HepG2 (cell line): ENCODE data around the gene ZNF22. TPM values are rescaled to one million over a fixed set of nuclear protein-coding genes. Genes with fewer than 3 reads are reported as not detected.

Experiments
- ARNT2 ChIP-seq: sonication (generic); formaldehyde crosslinking; IDR thresholded peaks from 2 replicates; pipeline ENCODE4 v1.8.0; 2022; ENCODE audit warnings: mild to moderate bottlenecking, low read depth, missing genetic modification reagents, moderate library complexity
- DNMT1 ChIP-seq: sonication (generic); formaldehyde crosslinking; IDR thresholded peaks from 2 replicates; pipeline ENCODE4 v1.5.1; 2020; ENCODE audit warnings: mild to moderate bottlenecking, missing genetic modification reagents
- DNMT3B ChIP-seq: conservative IDR thresholded peaks from 2 replicates; pipeline ENCODE4 v1.6.1; 2016; ENCODE audit warnings: missing biosample characterization, control low read depth
- FOSL2 ChIP-seq: sonication (generic); formaldehyde crosslinking; IDR thresholded peaks from 2 replicates; pipeline ENCODE4 v1.4.0; 2020; ENCODE audit warnings: missing genetic modification reagents
- HNF4A ChIP-seq: sonication (generic); formaldehyde crosslinking; IDR thresholded peaks from 2 replicates; pipeline ENCODE4 v1.4.0; 2020; ENCODE audit warnings: missing genetic modification reagents
- MBNL3 ChIP-seq: fragments of 250-450 bp; sonication (Bioruptor Pico); conservative IDR thresholded peaks from 2 replicates; pipeline ENCODE4 v1.8.0; 2022; ENCODE audit warnings: mild to moderate bottlenecking, inconsistent platforms
- NAIF1 ChIP-seq: sonication (generic); formaldehyde crosslinking; IDR thresholded peaks from 2 replicates; pipeline ENCODE4 v1.5.0; 2020; ENCODE audit warnings: mild to moderate bottlenecking, missing genetic modification reagents, borderline replicate concordance
- POLR2A ChIP-seq, 2 experiments: IDR thresholded peaks; 2 replicates each; pipeline ENCODE4 v1.6.1; 2011; ENCODE audit warnings: low read depth in 2 of 2, low read length in 2 of 2, mild to moderate bottlenecking in 1 of 2, moderate library complexity in 1 of 2; ENCODE audit not compliant: insufficient read depth in 1 of 2
- PRMT3 ChIP-seq: sonication (generic); formaldehyde crosslinking; IDR thresholded peaks from 2 replicates; pipeline ENCODE4 v1.8.1; 2022; ENCODE audit warnings: low read depth, mild to moderate bottlenecking, moderate library complexity, missing genetic modification reagents, borderline replicate concordance
- RARA ChIP-seq: IDR thresholded peaks from 2 replicates; pipeline ENCODE4 v1.6.1; 2016; ENCODE audit warnings: missing genetic modification reagents, missing compliant biosample characterization
- SMAD1 ChIP-seq: sonication (generic); formaldehyde crosslinking; IDR thresholded peaks from 2 replicates; pipeline ENCODE4 v1.4.0; 2020; ENCODE audit warnings: missing genetic modification reagents, low read depth, mild to moderate bottlenecking, borderline replicate concordance
- SRY ChIP-seq: sonication (generic); formaldehyde crosslinking; IDR thresholded peaks from 2 replicates; pipeline ENCODE4 v1.8.0; 2022; ENCODE audit warnings: mild to moderate bottlenecking, missing genetic modification reagents
- TEF ChIP-seq: sonication (generic); formaldehyde crosslinking; IDR thresholded peaks from 2 replicates; pipeline ENCODE4 v1.5.0; 2020; ENCODE audit warnings: missing genetic modification reagents
- TFE3 ChIP-seq: IDR thresholded peaks from 2 replicates; pipeline ENCODE4 v1.6.1; 2016
- U2AF2 ChIP-seq: fragments of 200-400 bp; formaldehyde crosslinking; IDR thresholded peaks from 2 replicates; pipeline ENCODE4 v1.6.1; 2017; ENCODE audit warnings: low read depth, mild to moderate bottlenecking, low read length
- ZBTB33 ChIP-seq: sonication (generic); formaldehyde crosslinking; IDR thresholded peaks from 2 replicates; pipeline ENCODE4 v1.4.0; 2020; ENCODE audit warnings: missing genetic modification reagents
- ZBTB37 ChIP-seq: sonication (generic); formaldehyde crosslinking; IDR thresholded peaks from 2 replicates; pipeline ENCODE4 v1.4.0; 2020; ENCODE audit warnings: mild to moderate bottlenecking, missing genetic modification reagents
- ZBTB46 ChIP-seq: sonication (generic); formaldehyde crosslinking; IDR thresholded peaks from 2 replicates; pipeline ENCODE4 v1.4.0; 2020; ENCODE audit warnings: mild to moderate bottlenecking, missing genetic modification reagents, borderline replicate concordance
- ZFP62 ChIP-seq: sonication (generic); formaldehyde crosslinking; IDR thresholded peaks from 2 replicates; pipeline ENCODE4 v1.4.0; 2020; ENCODE audit warnings: missing genetic modification reagents
- ZMAT3 ChIP-seq: sonication (generic); formaldehyde crosslinking; conservative IDR thresholded peaks from 2 replicates; pipeline ENCODE4 v1.7.0; 2021; ENCODE audit warnings: missing genetic modification reagents
- ZNF33A ChIP-seq: sonication (generic); formaldehyde crosslinking; IDR thresholded peaks from 2 replicates; pipeline ENCODE4 v1.5.1; 2020; ENCODE audit warnings: missing genetic modification reagents, mild to moderate bottlenecking, moderate library complexity, borderline replicate concordance
- ZNF343 ChIP-seq: sonication (generic); formaldehyde crosslinking; IDR thresholded peaks from 2 replicates; pipeline ENCODE4 v1.4.0; 2020; ENCODE audit warnings: mild to moderate bottlenecking, missing genetic modification reagents
- ZNF382 ChIP-seq: sonication (generic); formaldehyde crosslinking; IDR thresholded peaks from 2 replicates; pipeline ENCODE4 v1.5.0; 2020; ENCODE audit warnings: missing genetic modification reagents, mild to moderate bottlenecking, borderline replicate concordance
- ZNF619 ChIP-seq: sonication (generic); formaldehyde crosslinking; IDR thresholded peaks from 2 replicates; pipeline ENCODE4 v1.4.0; 2020; ENCODE audit warnings: mild to moderate bottlenecking, missing genetic modification reagents
- ZNF761 ChIP-seq: sonication (generic); formaldehyde crosslinking; conservative IDR thresholded peaks from 2 replicates; pipeline ENCODE4 v1.4.0; 2020; ENCODE audit warnings: mild to moderate bottlenecking, missing genetic modification reagents
- ZSCAN29 ChIP-seq: sonication (generic); formaldehyde crosslinking; conservative IDR thresholded peaks from 2 replicates; pipeline ENCODE4 v1.4.0; 2020; ENCODE audit warnings: mild to moderate bottlenecking, missing genetic modification reagents
- polyA plus RNA-seq, 8 experiments: library from polyadenylated mRNA; depleted of rRNA in 3 of 8; stranded (reverse) in 7 of 8; unstranded in 1 of 8; fragments of >200 nt; fragmentation: Illumina TruSeq in 4 of 8; extraction: Trizol in 4 of 8; gene quantifications; 2 replicates each; pipeline versions ENCODE4 v1.2.1 to v1.2.3, GENCODE V29; 2011 to 2016; ENCODE audit warnings: low read depth in 4 of 8, missing spikeins in 1 of 8, mixed read lengths in 1 of 8; ENCODE audit not compliant: insufficient read depth in 1 of 8
- total RNA-seq, 5 experiments: library from RNA; depleted of rRNA; stranded (reverse); fragments of >200 nt; fragmentation: Illumina TruSeq; extraction: Trizol; gene quantifications; 2 replicates each; pipeline ENCODE4 v1.2.3, GENCODE V29; 2016; ENCODE audit warnings: low read depth in 1 of 5

Gene ZNF22
- total and polyA plus RNA-seq, 2 of the 13 experiments (the other 11 are each of a cell fraction or from before 2014, with no cell fraction given) = 0.40 to 1.3 TPM

GRCh38 chr10:44995581-44995913, 5.2 kb upstream of the ZNF22 start (continued):
- TF ChIP-seq TFE3 (CRISPR knock-in tag) (no peak), ZBTB37 (CRISPR knock-in tag) (no peak), ZNF33A (no peak), ARNT2 (CRISPR knock-in tag) (0 out of 2 replicates have a peak, but pooled peaks have one; percentile 10), SRY (CRISPR knock-in tag) (no peak), MBNL3 (CRISPR knock-in tag) (no peak), SMAD1 (CRISPR knock-in tag) (no peak), RARA (CRISPR knock-in tag) (no peak), ZNF761 (CRISPR knock-in tag) (peak; percentile 51; the same call in 1 of the 2 replicates), ZFP62 (CRISPR knock-in tag) (no peak), ZNF619 (no peak), PRMT3 (CRISPR knock-in tag) (no peak), ZNF343 (CRISPR knock-in tag) (no peak), POLR2A (IDR thresholded peaks at IDR 0.05; ENCODE audit: insufficient read depth in 1 of 2, low read depth in 2 of 2, low read length in 2 of 2) (no peak), ZSCAN29 (CRISPR knock-in tag) (0 out of 2 replicates have a peak, but pooled peaks have one; percentile 64), FOSL2 (CRISPR knock-in tag) (no peak), U2AF2 (no peak), TEF (no peak), ZNF382 (CRISPR knock-in tag) (no peak), NAIF1 (no peak), HNF4A (no peak), ZBTB46 (CRISPR knock-in tag) (0 out of 2 replicates have a peak, but pooled peaks have one; percentile 31), DNMT1 (CRISPR knock-in tag) (no peak), DNMT3B (CRISPR knock-in tag) (no peak), ZBTB33 (CRISPR knock-in tag) (no peak), ZMAT3 (no peak)
